CD14-positive monocyte (primary cell): Measurements from ENCODE around the gene ADAMTS20. TPM values are rescaled to one million over a fixed set of nuclear protein-coding genes. Genes with fewer than 3 reads are reported as not detected.

Experiments used
- DNase-seq, 3 donors: peaks; one replicate each; pipeline ENCODE4 v3.0.0-alpha.2; 2011 to 2022
- H2AFZ ChIP-seq: 2 replicates; pipeline ENCODE4 v1.6.0; 2012; ENCODE audit warnings: mild to moderate bottlenecking, low read depth, low read length, inconsistent platforms; ENCODE audit not compliant: insufficient read depth, poor library complexity, severe bottlenecking
- H3K27ac ChIP-seq, 2 donors: 1 replicate in 1 of 2; 2 replicates in 1 of 2; pipeline ENCODE4 v1.5.1; 2012 to 2013; ENCODE audit warnings: low read length in 2 of 2, control low read depth in 1 of 2, inconsistent platforms in 1 of 2, low read depth in 1 of 2, mild to moderate bottlenecking in 1 of 2
- H3K27me3 ChIP-seq, 2 donors: one replicate each; pipeline versions ENCODE4 v1.6.0 to v1.6.1; 2011 to 2013; ENCODE audit warnings: low read length in 2 of 2; ENCODE audit not compliant: control insufficient read depth in 2 of 2, insufficient read depth in 2 of 2
- H3K36me3 ChIP-seq, 2 donors: replicated peaks in 1 of 2; 1 replicate in 1 of 2; 2 replicates in 1 of 2; pipeline versions ENCODE4 v1.5.1 to v1.6.1; 2012 to 2013; ENCODE audit warnings: low read length in 2 of 2, control low read depth in 1 of 2, inconsistent platforms in 1 of 2, mild to moderate bottlenecking in 1 of 2; ENCODE audit not compliant: insufficient read depth in 2 of 2, control insufficient read depth in 1 of 2
- H3K4me1 ChIP-seq, 2 donors: 1 replicate in 1 of 2; 2 replicates in 1 of 2; pipeline versions ENCODE4 v1.5.1 to v1.6.1; 2012 to 2013; ENCODE audit warnings: low read length in 2 of 2, control low read depth in 1 of 2, inconsistent platforms in 1 of 2, mild to moderate bottlenecking in 1 of 2, moderate library complexity in 1 of 2; ENCODE audit not compliant: insufficient read depth in 2 of 2, control insufficient read depth in 1 of 2
- H3K4me2 ChIP-seq: replicated peaks from 2 replicates; pipeline ENCODE3; 2012; ENCODE audit warnings: low read length, moderate library complexity, mild to moderate bottlenecking; ENCODE audit not compliant: poor library complexity, severe bottlenecking; ENCODE audit errors: extremely low read depth
- H3K4me3 ChIP-seq, 3 experiments: fragments of 200-600 bp in 1 of 3; sonication (generic) in 1 of 3; replicated peaks in 1 of 3; 1 replicate in 2 of 3; 2 replicates in 1 of 3; pipeline ENCODE4 v1.5.1; 2011 to 2013; ENCODE audit warnings: low read length in 3 of 3, mild to moderate bottlenecking in 3 of 3, control low read depth in 2 of 3, low read depth in 2 of 3, inconsistent platforms in 1 of 3, moderate library complexity in 1 of 3
- H3K79me2 ChIP-seq: 2 replicates; pipeline ENCODE4 v1.6.0; 2012; ENCODE audit warnings: mild to moderate bottlenecking, control low read depth, inconsistent platforms, low read length, moderate library complexity; ENCODE audit not compliant: insufficient read depth
- H3K9ac ChIP-seq: 2 replicates; pipeline ENCODE4 v1.6.0; 2017; ENCODE audit warnings: low read length, mild to moderate bottlenecking; ENCODE audit not compliant: insufficient read depth, poor library complexity, severe bottlenecking
- H3K9me3 ChIP-seq, 2 donors: replicated peaks in 1 of 2; 1 replicate in 1 of 2; 2 replicates in 1 of 2; pipeline versions ENCODE4 v1.5.1 to v1.6.1; 2012 to 2013; ENCODE audit warnings: low read length in 2 of 2, control low read depth in 1 of 2; ENCODE audit not compliant: control insufficient read depth in 1 of 2, insufficient read depth in 1 of 2
- H4K20me1 ChIP-seq: 2 replicates; pipeline ENCODE4 v1.6.0; 2012; ENCODE audit warnings: mild to moderate bottlenecking, low read length, control low read depth, moderate library complexity; ENCODE audit not compliant: insufficient read depth
- H3K27ac Mint-ChIP-seq, 7 donors: one replicate each; pipeline ENCODE4 v1.8.0; 2020; ENCODE audit warnings: mild to moderate bottlenecking in 7 of 7, mixed read lengths in 7 of 7, moderate library complexity in 6 of 7, inconsistent platforms in 2 of 7
- H3K27me3 Mint-ChIP-seq, 3 donors: one replicate each; pipeline ENCODE4 v1.8.0; 2021 to 2022; ENCODE audit warnings: low read depth in 3 of 3, mild to moderate bottlenecking in 3 of 3, mixed read lengths in 3 of 3, moderate library complexity in 3 of 3, inconsistent platforms in 1 of 3
- H3K36me3 Mint-ChIP-seq, 2 donors: one replicate each; pipeline ENCODE4 v1.8.0; 2020; ENCODE audit warnings: mixed read lengths in 2 of 2, inconsistent platforms in 1 of 2, mild to moderate bottlenecking in 1 of 2
- H3K4me1 Mint-ChIP-seq: one replicate; pipeline ENCODE4 v1.8.0; 2020; ENCODE audit warnings: mild to moderate bottlenecking, mixed read lengths
- H3K4me3 Mint-ChIP-seq, 2 donors: one replicate each; pipeline ENCODE4 v1.8.0; 2020; ENCODE audit warnings: mild to moderate bottlenecking in 2 of 2, mixed read lengths in 2 of 2, moderate library complexity in 1 of 2
- H3K9me3 Mint-ChIP-seq, 7 donors: one replicate each; pipeline ENCODE4 v1.8.0; 2020 to 2022; ENCODE audit warnings: mixed read lengths in 7 of 7, mild to moderate bottlenecking in 6 of 7, moderate library complexity in 6 of 7, inconsistent platforms in 2 of 7
- WGBS: methylation state at CpG from one replicate; pipeline ENCODE4 v1.1.5; 2013; ENCODE audit warnings: missing lambda C conversion rate; ENCODE audit not compliant: insufficient coverage; 5-methylcytosine and 5-hydroxymethylcytosine counted together
- intact Hi-C, 2 donors: fragments of 100-400 bp; cut with micrococcal nuclease; formaldehyde crosslinking; loops; one replicate each; pipeline versions ENCODE4 v1.15.0 to v1.15.1; 2023
- polyA plus RNA-seq, 3 donors: library from polyadenylated mRNA; depleted of rRNA in 1 of 3; unstranded in 2 of 3; stranded (reverse) in 1 of 3; fragments of 300-500 nt in 2 of 3; fragments of >200 nt in 1 of 3; fragmentation: Illumina TruSeq in 2 of 3; gene quantifications; 1 replicate in 2 of 3; 2 replicates in 1 of 3; pipeline ENCODE4 v1.2.3, GENCODE V29; 2012 to 2021
- TF ChIP-seq, protein P1 (sequence below): fragments of 200-600 bp; IDR thresholded peaks from one replicate; pipeline ENCODE4 v1.8.0; 2022; ENCODE audit warnings: antibody characterized with exemption, mild to moderate bottlenecking

The ADAMTS20 gene
- polyA plus RNA-seq, 3 donors = not detected

DNA sequence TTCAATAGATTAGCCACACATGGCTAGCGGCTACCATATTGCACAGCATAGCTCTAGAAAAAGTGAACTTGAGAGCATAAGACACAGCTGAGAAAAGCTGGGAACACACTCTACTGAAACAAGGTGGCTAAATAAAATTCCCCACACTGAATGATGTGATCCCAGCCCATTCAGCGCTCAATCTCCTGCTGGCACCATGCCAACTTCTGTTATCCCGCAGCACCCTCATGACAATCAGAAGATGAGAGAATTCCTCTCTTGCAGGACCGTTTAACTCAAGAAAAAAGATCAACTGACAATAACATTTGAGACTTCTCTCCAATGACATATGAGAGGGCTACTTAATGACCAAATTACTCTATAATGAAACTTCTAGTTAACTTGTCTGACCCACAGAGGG is 115.4 kb downstream of the ADAMTS20 start:
- Mint-ChIP-seq H3K36me3 (no peaks in the 10 kb centered on the region), H3K4me3 (no peak overlapping the region), H3K9me3 (no peaks in the 10 kb centered on the region), H3K27me3 (peaks cover 0 to 2% (median 2%) of the 10 kb centered on the region in 3 donors), H3K4me1 (no peaks in the 10 kb centered on the region), H3K27ac (no peak overlapping the region)
- 97% methylated on average over 3 of the region's 4 CpGs for WGBS
- Histone ChIP-seq H3K4me3 (no peak overlapping the region), H3K9ac (no peak overlapping the region), H3K9me3 (no peaks in the 10 kb centered on the region), H2AFZ (no peak overlapping the region), H3K4me2 (no peak overlapping the region), H3K79me2 (no peaks in the 10 kb centered on the region), H4K20me1 (no peaks in the 10 kb centered on the region), H3K36me3 (no peaks in the 10 kb centered on the region), H3K27ac (no peak overlapping the region), H3K4me1 (no peaks in the 10 kb centered on the region), H3K27me3 (no peaks in the 10 kb centered on the region)
- TF ChIP-seq, protein P1, sequence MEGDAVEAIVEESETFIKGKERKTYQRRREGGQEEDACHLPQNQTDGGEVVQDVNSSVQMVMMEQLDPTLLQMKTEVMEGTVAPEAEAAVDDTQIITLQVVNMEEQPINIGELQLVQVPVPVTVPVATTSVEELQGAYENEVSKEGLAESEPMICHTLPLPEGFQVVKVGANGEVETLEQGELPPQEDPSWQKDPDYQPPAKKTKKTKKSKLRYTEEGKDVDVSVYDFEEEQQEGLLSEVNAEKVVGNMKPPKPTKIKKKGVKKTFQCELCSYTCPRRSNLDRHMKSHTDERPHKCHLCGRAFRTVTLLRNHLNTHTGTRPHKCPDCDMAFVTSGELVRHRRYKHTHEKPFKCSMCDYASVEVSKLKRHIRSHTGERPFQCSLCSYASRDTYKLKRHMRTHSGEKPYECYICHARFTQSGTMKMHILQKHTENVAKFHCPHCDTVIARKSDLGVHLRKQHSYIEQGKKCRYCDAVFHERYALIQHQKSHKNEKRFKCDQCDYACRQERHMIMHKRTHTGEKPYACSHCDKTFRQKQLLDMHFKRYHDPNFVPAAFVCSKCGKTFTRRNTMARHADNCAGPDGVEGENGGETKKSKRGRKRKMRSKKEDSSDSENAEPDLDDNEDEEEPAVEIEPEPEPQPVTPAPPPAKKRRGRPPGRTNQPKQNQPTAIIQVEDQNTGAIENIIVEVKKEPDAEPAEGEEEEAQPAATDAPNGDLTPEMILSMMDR = no peak
- DNase-seq = no peak
- intact Hi-C loops = no loop called here

DNA sequence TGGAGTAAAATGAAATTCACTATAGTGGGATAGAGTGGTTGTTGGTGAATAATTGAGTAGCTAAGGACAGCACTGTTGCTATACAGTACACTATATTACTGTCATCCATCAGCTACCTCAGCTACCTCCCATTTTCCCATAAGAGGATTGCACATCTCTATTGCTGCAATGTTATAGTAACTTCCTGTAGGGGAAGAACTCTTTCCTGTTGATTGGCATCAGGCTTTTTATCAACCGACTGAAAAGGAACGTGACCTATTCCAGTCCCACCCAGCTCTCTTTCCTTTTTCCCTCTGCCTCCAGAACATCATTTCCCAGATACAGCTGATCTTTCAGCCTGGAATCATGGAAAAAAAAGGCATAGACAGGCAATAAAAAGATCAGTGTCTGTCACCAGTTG is 117.4 kb downstream of the ADAMTS20 start:
- Histone ChIP-seq H4K20me1 (no peaks in the 10 kb centered on the region), H3K36me3 (no peaks in the 10 kb centered on the region), H3K27me3 (no peaks in the 10 kb centered on the region), H3K79me2 (no peaks in the 10 kb centered on the region), H2AFZ (no peak overlapping the region), H3K9me3 (no peaks in the 10 kb centered on the region), H3K4me2 (no peak overlapping the region), H3K4me1 (no peaks in the 10 kb centered on the region), H3K9ac (no peak overlapping the region), H3K27ac (no peak overlapping the region), H3K4me3 (no peak overlapping the region)
- intact Hi-C loops = no loop called here
- Mint-ChIP-seq H3K4me1 (no peaks in the 10 kb centered on the region), H3K27ac (no peak overlapping the region), H3K9me3 (no peaks in the 10 kb centered on the region), H3K36me3 (no peaks in the 10 kb centered on the region), H3K4me3 (no peak overlapping the region), H3K27me3 (peaks cover 0 to 2% (median 0%) of the 10 kb centered on the region in 3 donors)
- TF ChIP-seq, protein P1 = no peak
- no peak for DNase-seq
- no CpG with 5 or more reads among the region's 2 CpGs for WGBS
